ENCODE measurements around the gene ITGA2.

- TF ChIP-seq CTCF (IDR thresholded peaks at IDR 0.05) (no peak), POLR2A (IDR thresholded peaks at IDR 0.05) (no peak)
Observed at GRCh38 chr5:53071298-53071697, 82.1 kb downstream of the ITGA2 start.
